Mucosa of rectum (tissue), 2 donors: ENCODE results near the gene OSM.

Source experiments
- H3K27ac ChIP-seq, 2 donors: one replicate each; pipeline ENCODE4 v1.7.0; 2013; ENCODE audit warnings: inconsistent platforms in 2 of 2, low read depth in 2 of 2, low read length in 2 of 2
- H3K27me3 ChIP-seq, 2 donors: one replicate each; pipeline ENCODE4 v1.7.0; 2013; ENCODE audit warnings: low read length in 2 of 2; ENCODE audit not compliant: control insufficient read depth in 2 of 2, insufficient read depth in 2 of 2
- H3K36me3 ChIP-seq, 2 donors: one replicate each; pipeline ENCODE4 v1.7.0; 2013; ENCODE audit warnings: low read length in 2 of 2; ENCODE audit not compliant: control insufficient read depth in 2 of 2, insufficient read depth in 2 of 2
- H3K4me1 ChIP-seq, 2 donors: one replicate each; pipeline ENCODE4 v1.7.0; 2013; ENCODE audit warnings: low read length in 2 of 2, mild to moderate bottlenecking in 1 of 2; ENCODE audit not compliant: control insufficient read depth in 2 of 2, insufficient read depth in 2 of 2
- H3K4me3 ChIP-seq, 2 donors: one replicate each; pipeline ENCODE4 v1.7.0; 2013; ENCODE audit warnings: low read length in 2 of 2
- H3K9ac ChIP-seq, 2 donors: one replicate each; pipeline ENCODE4 v1.7.0; 2013; ENCODE audit warnings: low read length in 2 of 2, low read depth in 1 of 2, mild to moderate bottlenecking in 1 of 2
- H3K9me3 ChIP-seq, 2 donors: one replicate each; pipeline ENCODE4 v1.7.0; 2013; ENCODE audit warnings: low read length in 2 of 2; ENCODE audit not compliant: control insufficient read depth in 2 of 2
- donor health status: healthy.
- donor health status: Normal muscosa, but diverticular disease.

The OSM gene

DNA sequence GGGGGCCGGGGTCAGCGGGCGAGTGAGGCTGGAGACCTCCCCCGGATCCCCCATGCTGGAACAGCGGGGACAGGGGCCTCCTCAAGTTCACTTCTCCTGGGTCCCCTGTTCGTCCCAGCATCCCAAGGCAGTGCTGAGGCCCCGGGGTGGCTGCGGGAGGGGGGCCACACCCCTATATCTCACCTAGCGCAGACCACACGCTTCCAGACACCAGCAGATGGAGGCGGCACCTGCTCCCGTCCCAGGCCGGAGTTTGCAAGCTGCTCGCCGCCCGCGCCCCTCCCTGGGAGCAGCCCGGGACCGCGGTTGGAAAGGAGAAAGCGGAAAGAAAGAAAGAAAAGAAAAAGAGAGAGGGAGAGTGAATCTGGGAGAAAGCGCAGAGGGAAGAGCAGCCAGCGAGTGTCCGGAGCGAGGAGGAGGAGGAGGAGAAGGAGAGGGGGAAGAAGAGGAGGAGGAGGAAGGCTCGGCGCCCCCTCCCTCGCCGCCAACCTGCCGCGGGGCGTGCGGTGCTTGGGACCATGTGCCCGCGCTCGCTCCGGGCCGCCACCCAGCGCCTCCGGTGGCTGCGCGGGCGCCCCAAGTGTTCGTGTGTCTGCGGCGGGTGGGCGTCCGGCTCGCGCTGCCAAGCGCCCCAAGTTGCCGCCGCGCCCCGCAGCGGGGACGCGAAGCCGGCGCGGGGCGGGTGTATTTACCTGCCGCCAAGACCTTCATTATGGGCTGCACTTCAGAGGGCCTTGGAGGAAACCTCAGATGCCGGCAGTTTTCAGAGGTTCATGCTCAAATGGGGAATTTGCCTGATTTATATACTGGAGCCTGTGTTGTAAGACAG, 20.5 kb downstream of the OSM start, which contains the start of gene LIF:
TSS of gene LIF (minus strand) at position 775 of the 829 bp plus-strand sequence. CDS start at position 711, 64 bp downstream.
- peak within 1 kb of the TSS; percentile 71 to 72 for H3K4me3 ChIP-seq
- H3K27ac ChIP-seq = peak within 1 kb of the TSS; percentile 87
- H3K9me3 ChIP-seq = no peaks in the 10 kb centered on the region
- H3K36me3 ChIP-seq = peaks cover 7 to 11% of the 10 kb centered on the region in 2 donors
- H3K9ac ChIP-seq = peak within 1 kb of the TSS; percentile 63 to 83
- H3K4me1 ChIP-seq = peaks cover 16 to 32% of the 10 kb centered on the region in 2 donors
- no peaks in the 10 kb centered on the region for H3K27me3 ChIP-seq

DNA sequence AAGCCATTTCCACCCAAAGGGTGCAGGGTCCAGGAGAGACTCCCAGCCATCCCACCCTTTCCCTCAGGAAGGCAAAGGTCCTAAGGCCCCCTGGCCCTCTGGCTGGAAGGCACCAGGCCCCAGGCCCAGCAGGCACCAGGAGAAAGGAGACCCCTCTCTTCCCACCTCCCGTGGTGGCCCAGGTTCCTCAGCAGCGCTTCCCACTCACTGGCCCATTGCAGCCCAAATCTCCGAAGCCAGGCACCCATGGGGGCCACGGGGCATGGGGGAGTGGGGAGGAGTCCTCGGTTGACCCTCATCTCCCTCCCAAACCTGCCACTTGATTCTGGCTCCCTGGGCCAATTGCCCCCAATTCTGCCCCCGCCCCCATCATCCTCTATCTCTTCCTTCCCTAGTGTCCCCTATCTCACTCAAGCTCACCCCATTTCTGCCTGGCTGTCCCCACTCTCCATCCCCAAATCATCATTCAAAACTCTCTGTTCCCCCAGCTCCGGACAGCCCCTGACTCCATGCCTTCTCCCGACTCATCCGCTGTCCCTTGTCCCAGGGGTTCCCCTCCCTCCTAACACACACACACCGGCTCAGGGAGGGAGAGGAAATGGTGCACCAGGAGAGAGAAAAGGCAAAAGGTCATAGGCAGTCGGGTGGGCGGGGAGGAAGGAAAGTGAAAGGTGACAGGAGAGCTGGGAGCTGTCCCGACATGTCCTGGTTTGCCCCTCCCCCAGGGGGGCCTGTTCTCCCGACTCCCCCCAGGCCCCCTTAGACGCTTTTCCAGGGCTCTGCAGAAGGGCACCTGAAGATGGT, 21.3 kb downstream of the OSM start:
- Histone ChIP-seq H3K9me3 (no peaks in the 10 kb centered on the region), H3K27me3 (no peaks in the 10 kb centered on the region), H3K4me1 (peaks cover 16 to 32% of the 10 kb centered on the region in 2 donors), H3K27ac (peak overlapping the region; percentile 87), H3K9ac (peak overlapping the region; percentile 18 to 83), H3K4me3 (peak overlapping the region; percentile 71 to 72), H3K36me3 (peaks cover 7 to 11% of the 10 kb centered on the region in 2 donors)

DNA sequence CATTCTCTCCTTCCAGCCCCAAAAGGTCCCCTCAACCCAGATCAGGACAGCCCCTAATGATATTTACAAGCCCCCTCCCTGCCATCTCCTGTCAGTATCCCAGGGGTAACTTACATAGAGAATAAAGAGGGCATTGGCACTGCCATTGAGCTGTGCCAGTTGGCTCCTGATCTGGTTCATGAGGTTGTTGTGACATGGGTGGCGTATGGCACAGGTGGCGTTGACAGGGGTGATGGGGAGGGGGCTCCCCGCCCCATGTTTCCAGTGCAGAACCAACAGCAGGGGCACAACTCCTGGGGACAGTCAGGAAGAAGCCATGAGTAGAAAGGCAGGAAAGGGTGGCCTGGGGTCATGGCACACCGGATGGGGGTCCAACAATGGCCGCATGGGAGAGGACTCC, 22.0 kb downstream of the OSM start:
- Histone ChIP-seq H3K36me3 (peaks cover 7 to 11% of the 10 kb centered on the region in 2 donors), H3K4me3 (no peak overlapping the region), H3K9ac (no peak overlapping the region), H3K27ac (peak overlapping the region; percentile 10 to 17), H3K9me3 (no peaks in the 10 kb centered on the region), H3K4me1 (peaks cover 16 to 30% of the 10 kb centered on the region in 2 donors), H3K27me3 (no peaks in the 10 kb centered on the region)

DNA sequence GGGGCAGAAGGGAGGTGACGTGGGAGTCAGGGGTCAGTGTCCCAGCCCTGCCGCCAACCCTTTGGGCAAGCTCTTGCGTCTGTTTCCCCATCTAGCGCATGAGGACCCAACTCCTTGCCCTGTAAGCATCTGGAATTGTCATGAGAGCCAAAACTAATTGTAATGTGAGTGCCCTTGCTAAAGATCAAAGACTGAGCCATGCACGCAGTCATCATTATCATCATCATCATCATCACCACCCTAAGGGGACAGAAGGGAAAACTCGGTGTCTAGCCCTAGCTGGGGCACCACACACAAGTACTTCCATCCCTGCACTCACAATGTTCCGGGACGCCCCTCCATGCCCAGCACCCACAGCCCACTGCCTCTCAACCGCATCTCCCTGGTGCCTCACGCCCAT, 22.6 kb downstream of the OSM start:
- no peak overlapping the region for H3K9ac ChIP-seq
- H3K36me3 ChIP-seq = peaks cover 7 to 11% of the 10 kb centered on the region in 2 donors
- H3K4me3 ChIP-seq = no peak overlapping the region
- H3K27me3 ChIP-seq = no peaks in the 10 kb centered on the region
- H3K9me3 ChIP-seq = no peaks in the 10 kb centered on the region
- peak overlapping the region; percentile 17 to 25 for H3K27ac ChIP-seq
- peaks cover 16 to 25% of the 10 kb centered on the region in 2 donors for H3K4me1 ChIP-seq

DNA sequence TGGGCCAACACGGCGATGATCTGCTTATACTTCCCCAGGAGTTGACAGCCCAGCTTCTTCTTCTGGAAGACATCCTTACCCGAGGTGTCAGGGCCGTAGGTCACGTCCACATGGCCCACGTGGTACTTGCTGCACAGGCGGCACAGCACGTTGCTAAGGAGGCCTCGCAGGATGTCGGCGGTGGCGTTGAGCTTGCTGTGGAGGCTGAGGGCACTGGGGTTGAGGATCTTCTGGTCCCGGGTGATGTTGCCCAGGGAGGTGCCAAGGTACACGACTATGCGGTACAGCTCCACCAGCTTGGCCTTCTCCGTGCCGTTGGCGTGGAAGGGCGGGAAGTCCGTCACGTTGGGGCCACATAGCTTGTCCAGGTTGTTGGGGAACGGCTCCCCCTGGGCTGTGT, 23.0 kb downstream of the OSM start:
- Histone ChIP-seq H3K36me3 (peaks cover 7 to 11% of the 10 kb centered on the region in 2 donors), H3K4me1 (peaks cover 16 to 24% of the 10 kb centered on the region in 2 donors)

DNA sequence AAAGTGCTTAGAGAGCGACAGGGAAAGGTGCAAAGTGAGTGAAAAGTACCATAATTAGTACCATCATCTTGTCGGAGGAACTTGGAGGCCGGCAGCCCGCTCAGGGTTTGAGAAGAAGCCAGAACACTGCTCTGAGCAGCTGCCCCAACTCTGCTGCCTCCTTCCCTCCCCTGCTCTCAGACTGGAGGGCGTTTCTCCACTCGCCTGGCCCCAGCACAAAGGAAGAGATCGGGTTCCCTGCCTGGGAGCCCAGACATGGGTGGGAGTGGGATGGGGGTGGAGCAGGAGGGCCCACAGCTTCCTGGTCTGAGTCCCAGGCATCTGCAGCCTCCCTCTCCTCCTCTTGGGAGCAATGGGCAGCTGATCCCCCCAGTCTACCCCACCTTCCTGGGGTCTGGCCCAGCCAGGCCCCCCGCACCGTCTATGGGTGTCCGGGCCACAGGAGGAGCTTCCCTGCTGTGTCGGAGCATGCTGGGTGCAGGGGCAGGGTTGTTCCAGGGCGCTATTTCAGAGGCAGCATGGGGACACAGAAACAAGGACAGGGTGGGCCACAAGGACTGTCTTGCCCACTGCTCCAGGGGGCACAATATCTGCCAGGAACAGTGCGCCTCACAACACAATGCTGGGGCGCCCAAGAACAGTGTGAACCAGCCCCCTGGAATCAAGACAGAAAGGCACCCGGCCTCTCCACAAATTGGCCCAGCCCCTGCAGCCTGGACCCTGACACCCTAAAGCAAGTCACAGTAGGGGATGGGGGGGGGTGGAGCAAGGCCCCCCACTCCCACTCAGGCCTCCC, 24.9 kb downstream of the OSM start:
- no peaks in the 10 kb centered on the region for H3K27me3 ChIP-seq
- no peak overlapping the region for H3K4me3 ChIP-seq
- H3K9ac ChIP-seq = no peak overlapping the region
- no peak overlapping the region for H3K27ac ChIP-seq
- no peaks in the 10 kb centered on the region for H3K9me3 ChIP-seq
- peaks cover 7 to 11% of the 10 kb centered on the region in 2 donors for H3K36me3 ChIP-seq
- peaks cover 4 to 9% of the 10 kb centered on the region in 2 donors for H3K4me1 ChIP-seq

More for the DNA sequence above, 23.0 kb downstream of the OSM start:
- Histone ChIP-seq H3K27ac (peak overlapping the region; percentile 17 to 25), H3K9ac (no peak overlapping the region), H3K9me3 (no peaks in the 10 kb centered on the region), H3K27me3 (no peaks in the 10 kb centered on the region), H3K4me3 (no peak overlapping the region)

DNA sequence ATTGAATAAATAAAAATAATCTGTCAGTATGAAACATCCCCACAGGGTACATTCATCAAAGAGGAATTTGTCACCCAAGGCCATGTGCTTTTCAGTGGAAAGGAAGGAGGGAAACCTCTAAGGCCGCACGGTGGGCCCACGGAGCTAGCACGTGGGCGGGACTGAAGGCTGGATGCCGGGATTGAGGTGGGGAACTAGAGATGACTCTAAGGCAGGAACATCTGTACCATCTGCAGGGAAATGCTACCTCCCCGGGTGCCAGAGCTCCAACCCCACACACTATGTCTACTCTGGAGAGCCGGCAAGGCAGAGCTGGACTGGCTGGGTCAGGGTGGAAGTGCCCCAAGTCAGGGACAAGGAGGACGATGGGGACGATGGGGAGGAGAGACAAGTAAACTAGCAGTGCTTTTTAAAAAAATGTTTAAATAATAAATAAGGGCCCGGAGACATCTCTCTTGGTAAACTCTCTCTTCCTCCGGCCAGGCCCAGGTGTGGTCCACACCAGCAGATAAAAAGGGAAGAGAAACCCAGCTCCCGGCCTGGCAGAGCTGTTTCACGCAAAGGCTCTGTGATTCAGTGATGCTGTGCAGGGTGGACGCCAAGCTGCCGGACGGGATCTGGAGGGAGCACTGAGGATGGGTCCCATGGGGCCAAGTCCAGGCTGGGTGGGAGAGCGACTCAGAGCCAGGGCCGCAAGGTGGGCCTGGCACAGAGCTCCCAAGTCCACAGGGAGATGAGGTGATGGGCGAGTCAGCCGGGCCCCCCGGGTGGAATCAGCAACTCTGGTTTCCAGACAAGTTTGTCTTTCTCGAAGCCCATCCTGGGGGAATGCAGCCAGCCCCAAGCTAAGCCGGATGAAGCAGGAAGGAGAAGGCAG, 25.9 kb downstream of the OSM start:
- Histone ChIP-seq H3K27ac (no peak overlapping the region), H3K9me3 (no peaks in the 10 kb centered on the region), H3K4me3 (no peak overlapping the region), H3K9ac (no peak overlapping the region), H3K36me3 (peaks cover 7 to 11% of the 10 kb centered on the region in 2 donors), H3K27me3 (no peaks in the 10 kb centered on the region), H3K4me1 (peaks cover 4 to 6% of the 10 kb centered on the region in 2 donors)

DNA sequence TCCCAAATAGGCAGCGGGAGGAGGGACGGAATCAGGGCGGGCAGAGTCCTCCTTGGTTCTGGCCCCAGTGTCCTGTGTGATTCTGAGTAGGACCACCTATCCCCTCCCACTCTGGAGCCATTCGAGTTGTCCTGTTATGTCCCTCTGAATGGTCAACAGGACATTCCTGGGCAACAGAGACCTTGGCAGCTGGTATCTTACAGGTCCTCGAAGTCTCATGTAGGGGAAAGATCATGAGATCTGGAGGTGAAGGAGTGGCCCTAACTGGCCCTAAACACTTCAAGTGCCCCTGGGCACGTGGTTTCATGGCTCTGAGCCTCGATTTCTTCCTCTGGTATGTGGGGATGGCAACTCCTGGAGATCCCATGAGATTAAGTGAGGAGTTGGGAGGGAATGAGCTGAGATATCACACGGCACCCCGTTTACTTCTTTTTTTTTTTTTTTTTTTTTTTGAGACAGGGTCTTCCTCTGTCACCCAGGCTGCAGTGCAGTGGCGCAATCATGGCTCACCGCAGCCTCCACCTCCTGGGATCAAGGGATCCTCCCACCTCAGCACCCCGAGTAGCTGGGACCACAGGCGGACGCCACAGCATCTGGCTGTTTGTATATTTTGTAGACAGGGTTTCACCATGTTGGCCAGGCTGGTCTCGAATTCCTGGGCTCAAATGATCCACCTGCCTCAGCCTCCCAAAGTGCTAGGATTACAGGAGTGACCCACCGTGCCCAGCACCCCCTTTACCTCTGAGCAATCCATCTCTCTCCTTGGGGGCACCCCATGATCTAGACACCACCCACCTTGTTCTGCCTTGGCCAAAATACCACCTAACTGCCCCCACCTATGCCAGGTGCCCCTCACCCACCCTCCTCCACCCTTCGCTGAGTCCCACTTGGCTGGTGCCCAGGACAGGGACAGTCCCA, 26.9 kb downstream of the OSM start:
- H3K27me3 ChIP-seq = no peaks in the 10 kb centered on the region

More for the DNA sequence above, 26.9 kb downstream of the OSM start:
- H3K9me3 ChIP-seq = no peaks in the 10 kb centered on the region
- peaks cover 7 to 11% of the 10 kb centered on the region in 2 donors for H3K36me3 ChIP-seq
- no peak overlapping the region for H3K27ac ChIP-seq
- peaks cover 4 to 6% of the 10 kb centered on the region in 2 donors for H3K4me1 ChIP-seq
- H3K4me3 ChIP-seq = no peak overlapping the region
- no peak overlapping the region for H3K9ac ChIP-seq
